ENCODE results near the gene ZNF750. TPM values are rescaled to one million over a fixed set of nuclear protein-coding genes. Genes with fewer than 3 reads are reported as not detected.

ZNF750 gene
- total RNA-seq, 1 donor from 2014 or later = 0.34 TPM

DNA sequence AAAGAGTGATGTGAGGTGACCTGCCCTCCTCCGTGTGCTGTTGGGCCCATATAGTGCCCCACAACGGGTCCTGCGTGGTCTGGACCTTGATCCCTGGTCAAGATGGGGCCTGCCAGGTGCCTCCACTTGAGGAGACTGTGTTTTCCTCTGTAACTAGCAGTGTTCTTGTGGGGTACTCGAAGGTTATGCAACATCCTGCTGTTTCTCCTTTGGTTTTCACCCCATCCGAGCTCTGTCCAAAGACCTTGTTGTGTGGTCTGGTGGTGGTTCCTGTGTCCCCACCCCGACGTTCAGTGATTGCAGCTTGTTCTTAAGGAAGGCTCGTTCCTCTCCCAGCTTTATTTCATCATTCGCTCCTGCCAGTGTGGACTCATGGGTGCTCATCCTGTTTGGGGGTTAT, 38.7 kb upstream of the ZNF750 start:
- H3K27ac Mint-ChIP-seq (ENCODE audit: unreplicated experiment) = no peak overlapping the region
- Histone ChIP-seq H3K9ac (ENCODE audit: low read length) (no peak overlapping the region), H3K79me2 (ENCODE audit: insufficient read depth, low read length) (peaks cover 26% of the 10 kb centered on the region), H2AFZ (ENCODE audit: low read depth, low read length) (no peak overlapping the region), H4K20me1 (ENCODE audit: insufficient read depth, low read length) (peaks cover 10% of the 10 kb centered on the region), H3K27me3 (ENCODE audit: insufficient read depth, low read length) (no peaks in the 10 kb centered on the region), H3K4me1 (ENCODE audit: insufficient read depth, low read length) (no peaks in the 10 kb centered on the region), H3K4me3 (ENCODE audit: insufficient read depth, low read depth, low read length) (no peak overlapping the region), H3K9me3 (ENCODE audit: insufficient read depth, low read depth, low read length) (no peaks in the 10 kb centered on the region), H3K36me3 (ENCODE audit: insufficient read depth, low read length) (no peaks in the 10 kb centered on the region), H3K4me2 (ENCODE audit: low read length) (no peak overlapping the region), H3K27ac (ENCODE audit: low read depth, low read length) (no peak overlapping the region)
- TF ChIP-seq, protein P1, sequence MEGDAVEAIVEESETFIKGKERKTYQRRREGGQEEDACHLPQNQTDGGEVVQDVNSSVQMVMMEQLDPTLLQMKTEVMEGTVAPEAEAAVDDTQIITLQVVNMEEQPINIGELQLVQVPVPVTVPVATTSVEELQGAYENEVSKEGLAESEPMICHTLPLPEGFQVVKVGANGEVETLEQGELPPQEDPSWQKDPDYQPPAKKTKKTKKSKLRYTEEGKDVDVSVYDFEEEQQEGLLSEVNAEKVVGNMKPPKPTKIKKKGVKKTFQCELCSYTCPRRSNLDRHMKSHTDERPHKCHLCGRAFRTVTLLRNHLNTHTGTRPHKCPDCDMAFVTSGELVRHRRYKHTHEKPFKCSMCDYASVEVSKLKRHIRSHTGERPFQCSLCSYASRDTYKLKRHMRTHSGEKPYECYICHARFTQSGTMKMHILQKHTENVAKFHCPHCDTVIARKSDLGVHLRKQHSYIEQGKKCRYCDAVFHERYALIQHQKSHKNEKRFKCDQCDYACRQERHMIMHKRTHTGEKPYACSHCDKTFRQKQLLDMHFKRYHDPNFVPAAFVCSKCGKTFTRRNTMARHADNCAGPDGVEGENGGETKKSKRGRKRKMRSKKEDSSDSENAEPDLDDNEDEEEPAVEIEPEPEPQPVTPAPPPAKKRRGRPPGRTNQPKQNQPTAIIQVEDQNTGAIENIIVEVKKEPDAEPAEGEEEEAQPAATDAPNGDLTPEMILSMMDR (IDR thresholded peaks at IDR 0.05; ENCODE audit: insufficient read depth, low read depth, low read length) = no peak
- no peak for TF ChIP-seq EZH2 (IDR thresholded peaks at IDR 0.05; ENCODE audit: insufficient read depth, low read length)
- DNase-seq (ENCODE audit: low read depth) (no peak), FAIRE-seq (no peak)
- peaks cover 11% of the 10 kb centered on the region for H3K4me1 Mint-ChIP-seq (ENCODE audit: low read depth, unreplicated experiment)
- H3K36me3 Mint-ChIP-seq (ENCODE audit: low read depth, unreplicated experiment) = peaks cover 12% of the 10 kb centered on the region
- H3K4me3 Mint-ChIP-seq (ENCODE audit: unreplicated experiment) = no peak overlapping the region
- H3K27me3 Mint-ChIP-seq (ENCODE audit: low read depth, unreplicated experiment) = no peaks in the 10 kb centered on the region
- H3K9me3 Mint-ChIP-seq (ENCODE audit: unreplicated experiment) = no peaks in the 10 kb centered on the region

GRCh38 chr17:82876602-82877379, 37.0 kb upstream of the ZNF750 start:
- H3K27ac ChIP-seq (ENCODE audit: low read depth, low read length) = no peak overlapping the region
- DNase-seq (ENCODE audit: low read depth) (peak; percentile 57), FAIRE-seq (peak; percentile 32)
- H2AFZ ChIP-seq (ENCODE audit: low read depth, low read length) = no peak overlapping the region
- Mint-ChIP-seq H3K27me3 (ENCODE audit: low read depth, unreplicated experiment) (no peaks in the 10 kb centered on the region), H3K4me3 (ENCODE audit: unreplicated experiment) (no peak overlapping the region), H3K27ac (ENCODE audit: unreplicated experiment) (no peak overlapping the region), H3K36me3 (ENCODE audit: low read depth, unreplicated experiment) (peaks cover 6% of the 10 kb centered on the region), H3K9me3 (ENCODE audit: unreplicated experiment) (no peaks in the 10 kb centered on the region), H3K4me1 (ENCODE audit: low read depth, unreplicated experiment) (peaks cover 11% of the 10 kb centered on the region)
- no peaks in the 10 kb centered on the region for H3K36me3 ChIP-seq (ENCODE audit: insufficient read depth, low read length)
- H4K20me1 ChIP-seq (ENCODE audit: insufficient read depth, low read length) = peaks cover under 1% of the 10 kb centered on the region
- TF ChIP-seq, protein P1 (IDR thresholded peaks at IDR 0.05; ENCODE audit: insufficient read depth, low read depth, low read length) = peak; percentile 25
- no peak for TF ChIP-seq EZH2 (IDR thresholded peaks at IDR 0.05; ENCODE audit: insufficient read depth, low read length)
- H3K4me1 ChIP-seq (ENCODE audit: insufficient read depth, low read length) = no peaks in the 10 kb centered on the region
- no peak overlapping the region for H3K9ac ChIP-seq (ENCODE audit: low read length)
- peaks cover 19% of the 10 kb centered on the region for H3K79me2 ChIP-seq (ENCODE audit: insufficient read depth, low read length)
- H3K9me3 ChIP-seq (ENCODE audit: insufficient read depth, low read depth, low read length) = no peaks in the 10 kb centered on the region
- peak overlapping the region; percentile 6 for H3K4me2 ChIP-seq (ENCODE audit: low read length)
- no peak overlapping the region for H3K4me3 ChIP-seq (ENCODE audit: insufficient read depth, low read depth, low read length)
- no peaks in the 10 kb centered on the region for H3K27me3 ChIP-seq (ENCODE audit: insufficient read depth, low read length)

DNA sequence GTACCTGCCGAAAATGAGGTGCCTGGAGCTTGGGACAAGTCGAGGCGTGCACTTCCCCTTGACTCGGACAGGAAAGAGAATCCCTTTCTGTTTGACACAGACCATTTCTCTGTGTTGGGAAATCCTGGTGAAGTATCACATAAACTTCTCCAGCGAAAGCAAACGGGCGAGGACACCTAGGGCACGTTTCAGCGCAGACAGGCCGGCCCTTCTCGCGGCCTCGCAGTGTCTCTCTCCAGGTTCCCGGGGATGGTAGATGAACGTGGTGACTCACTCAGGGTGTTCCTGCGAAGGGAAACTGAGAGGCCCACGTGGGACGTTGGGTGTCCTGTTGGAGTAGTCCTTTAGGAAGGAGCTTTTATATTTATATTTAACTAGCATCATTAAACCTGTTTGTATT, 36.3 kb upstream of the ZNF750 start:
- Histone ChIP-seq H3K27me3 (ENCODE audit: insufficient read depth, low read length) (no peaks in the 10 kb centered on the region), H2AFZ (ENCODE audit: low read depth, low read length) (no peak overlapping the region), H3K4me3 (ENCODE audit: insufficient read depth, low read depth, low read length) (no peak overlapping the region), H3K4me2 (ENCODE audit: low read length) (peak overlapping the region; percentile 6), H4K20me1 (ENCODE audit: insufficient read depth, low read length) (no peaks in the 10 kb centered on the region), H3K36me3 (ENCODE audit: insufficient read depth, low read length) (no peaks in the 10 kb centered on the region), H3K4me1 (ENCODE audit: insufficient read depth, low read length) (no peaks in the 10 kb centered on the region), H3K79me2 (ENCODE audit: insufficient read depth, low read length) (peaks cover 19% of the 10 kb centered on the region), H3K27ac (ENCODE audit: low read depth, low read length) (no peak overlapping the region), H3K9me3 (ENCODE audit: insufficient read depth, low read depth, low read length) (no peaks in the 10 kb centered on the region), H3K9ac (ENCODE audit: low read length) (no peak overlapping the region)
- Mint-ChIP-seq H3K4me3 (ENCODE audit: unreplicated experiment) (no peak overlapping the region), H3K27ac (ENCODE audit: unreplicated experiment) (peak overlapping the region; percentile 70), H3K36me3 (ENCODE audit: low read depth, unreplicated experiment) (peaks cover 9% of the 10 kb centered on the region), H3K27me3 (ENCODE audit: low read depth, unreplicated experiment) (no peaks in the 10 kb centered on the region), H3K4me1 (ENCODE audit: low read depth, unreplicated experiment) (peaks cover 11% of the 10 kb centered on the region), H3K9me3 (ENCODE audit: unreplicated experiment) (no peaks in the 10 kb centered on the region)
- DNase-seq (ENCODE audit: low read depth) = no peak
- TF ChIP-seq, protein P1 (IDR thresholded peaks at IDR 0.05; ENCODE audit: insufficient read depth, low read depth, low read length) = no peak
- no peak for TF ChIP-seq EZH2 (IDR thresholded peaks at IDR 0.05; ENCODE audit: insufficient read depth, low read length)
- no peak for FAIRE-seq
